NOMO-1 (cell line): Measurements from ENCODE around the gene DPH2.
A peak's percentile ranks its signal among the peaks of the same experiment; 100 is the strongest.

Experiments
- DNase-seq, 2 experiments: peaks; one replicate each; lab custom pipeline; 2025; ENCODE audit not compliant: unreplicated experiment in 2 of 2; lab: John Stamatoyannopoulos, UW

Gene DPH2

GRCh38 chr1:43969746-43970466 is at the start of gene DPH2:
DPH2 (plus strand) TSS chr1:43970010; CDS start chr1:43970176, 166 bp downstream.
- peak; percentile 96 to 97 for DNase-seq

- no peak for DNase-seq
Observed at GRCh38 chr1:43921022-43921421, 48.8 kb upstream of the DPH2 start.

- DNase-seq, result no peak
Observed at GRCh38 chr1:43924516-43924915, 45.3 kb upstream of the DPH2 start.

GRCh38 chr1:43925846-43926245 is 44.0 kb upstream of the DPH2 start:
- DNase-seq, result no peak

- DNase-seq, result no peak
Observed at GRCh38 chr1:43930168-43930948, 39.5 kb upstream of the DPH2 start.

GRCh38 chr1:43930949-43931275 is 38.9 kb upstream of the DPH2 start:
- DNase-seq, result no peak

- DNase-seq, result no peak
Observed at GRCh38 chr1:43931711-43932660, 37.8 kb upstream of the DPH2 start.

GRCh38 chr1:43932786-43933385 is 36.9 kb upstream of the DPH2 start:
- DNase-seq, result no peak

GRCh38 chr1:43933386-43934100 is 36.3 kb upstream of the DPH2 start, which contains the start of gene ARTN:
ARTN (plus strand) TSS chr1:43933801; CDS start chr1:43935657, 1,856 bp downstream.
- DNase-seq, result no peak

GRCh38 chr1:43934101-43934985 is 35.5 kb upstream of the DPH2 start:
- DNase-seq, result peak; percentile 58 to 62

- DNase-seq, result no peak
Observed at GRCh38 chr1:43934986-43935324, 34.9 kb upstream of the DPH2 start.

GRCh38 chr1:43935711-43936427 is 33.9 kb upstream of the DPH2 start:
- DNase-seq, result no peak

- DNase-seq, result no peak
Observed at GRCh38 chr1:43936431-43937151, 33.2 kb upstream of the DPH2 start.

- DNase-seq, result no peak
Observed at GRCh38 chr1:43937179-43937865, 32.5 kb upstream of the DPH2 start.

GRCh38 chr1:43938383-43938782 is 31.4 kb upstream of the DPH2 start:
- no peak for DNase-seq

- DNase-seq, result no peak
Observed at GRCh38 chr1:43938892-43939587, 30.8 kb upstream of the DPH2 start.

- DNase-seq, result no peak
Observed at GRCh38 chr1:43942411-43942810, 27.4 kb upstream of the DPH2 start.
